ENCODE results near the gene RAPGEF1. TPM values are rescaled to one million over a fixed set of nuclear protein-coding genes. Genes with fewer than 3 reads are reported as not detected.

Gene RAPGEF1
- total and polyA plus RNA-seq, 2 experiments from 2014 or later: 9.9 to 82.8 TPM

- no peaks in the 10 kb centered on the region for H3K27me3 ChIP-seq (ENCODE audit: insufficient read depth)
- Mint-ChIP-seq H3K4me1 (peaks cover 2% of the 10 kb centered on the region; the same call in 1 of the 3 replicates), H3K27me3 (ENCODE audit: insufficient read depth, low read depth, poor library complexity) (peaks cover 19% of the 10 kb centered on the region), H3K27ac (no peak overlapping the region), H3K36me3 (ENCODE audit: low read depth) (peaks cover 35% of the 10 kb centered on the region), H3K9me3 (no peaks in the 10 kb centered on the region; the same call in 2 of the 3 replicates), H3K4me3 (no peak overlapping the region)
- no peaks in the 10 kb centered on the region for H3K79me2 ChIP-seq (replicated peaks; ENCODE audit: insufficient read depth)
- no peak overlapping the region for H3K27ac ChIP-seq (ENCODE audit: low read depth)
- no peak overlapping the region for H2AFZ ChIP-seq
- H4K20me1 ChIP-seq (replicated peaks; ENCODE audit: insufficient read depth): no peaks in the 10 kb centered on the region
- no peak for TF ChIP-seq ETS1 (IDR thresholded peaks at IDR 0.05)
- no peak for TF ChIP-seq STAT1 (IDR thresholded peaks at IDR 0.05; ENCODE audit: unreplicated experiment)
- no peak for TF ChIP-seq ZNF462 (CRISPR knock-in tag; IDR thresholded peaks at IDR 0.05)
- TF ChIP-seq EZH2phosphoT487 (IDR thresholded peaks at IDR 0.05; ENCODE audit: unreplicated experiment): no peak
- no peak for TF ChIP-seq CREB1 (CRISPR knock-in tag; IDR thresholded peaks at IDR 0.05; ENCODE audit: low read depth)
- TF ChIP-seq POLR2AphosphoS5 (IDR thresholded peaks at IDR 0.05; ENCODE audit: low read depth): no peak
- TF ChIP-seq REST (IDR thresholded peaks at IDR 0.05; ENCODE audit: unreplicated experiment): no peak
- no peak for TF ChIP-seq EZH2 (IDR thresholded peaks at IDR 0.05; ENCODE audit: low read depth, unreplicated experiment)
- H3K4me1 ChIP-seq (ENCODE audit: insufficient read depth): no peaks in the 10 kb centered on the region
- H3K4me3 ChIP-seq: no peak overlapping the region
- no peaks in the 10 kb centered on the region for H3K36me3 ChIP-seq (ENCODE audit: insufficient read depth)
- no peaks in the 10 kb centered on the region for H3K9me2 ChIP-seq (ENCODE audit: insufficient read depth)
- H3F3A ChIP-seq (replicated peaks; ENCODE audit: low read depth): no peaks in the 10 kb centered on the region
- ATAC-seq (no peak), DNase-seq (ENCODE audit: low spot score) (no peak)
- no peak overlapping the region for H3K4me2 ChIP-seq
Observed at GRCh38 chr9:131583836-131584555, 155.9 kb downstream of the RAPGEF1 start.
